ENCODE data around the gene CEACAM19.

The CEACAM19 gene

GRCh38 chr19:44663996-44664395 is 7.3 kb upstream of the CEACAM19 start:
- Histone ChIP-seq H4K20me1 (ENCODE audit: low read depth, low read length) (no peaks in the 10 kb centered on the region), H3K4me2 (ENCODE audit: low read depth, low read length, poor library complexity, severe bottlenecking) (no peak overlapping the region), H3K9me2 (replicated peaks; ENCODE audit: insufficient read depth, low read length) (no peaks in the 10 kb centered on the region), H3K27me3 (ENCODE audit: low read length) (no peaks in the 10 kb centered on the region), H3K27ac (ENCODE audit: low read depth, low read length) (no peak overlapping the region), H3K79me2 (ENCODE audit: insufficient read depth, low read length) (no peaks in the 10 kb centered on the region), H3K4me3 (ENCODE audit: insufficient read depth, low read length, poor library complexity, severe bottlenecking) (no peak overlapping the region), H3K9ac (ENCODE audit: low read length) (no peak overlapping the region), H2AFZ (ENCODE audit: low read depth, low read length, severe bottlenecking) (no peak overlapping the region), H3K9me3 (ENCODE audit: insufficient read depth, low read length) (no peaks in the 10 kb centered on the region), H3F3A (ENCODE audit: insufficient read depth) (no peaks in the 10 kb centered on the region), H3K36me3 (ENCODE audit: low read length) (no peaks in the 10 kb centered on the region)
- TF ChIP-seq EZH2phosphoT487 (conservative IDR thresholded peaks at IDR 0.05; ENCODE audit: low read length) (no peak), CTCF (IDR thresholded peaks at IDR 0.05; ENCODE audit: insufficient read depth, low read length, poor library complexity, severe bottlenecking) (no peak)

- no peaks in the 10 kb centered on the region for H3K79me2 ChIP-seq (ENCODE audit: insufficient read depth, low read length)
- no peaks in the 10 kb centered on the region for H3K9me2 ChIP-seq (replicated peaks; ENCODE audit: insufficient read depth, low read length)
- no peak overlapping the region for H3K9ac ChIP-seq (ENCODE audit: low read length)
- H3K36me3 ChIP-seq (ENCODE audit: low read length): no peaks in the 10 kb centered on the region
- H4K20me1 ChIP-seq (ENCODE audit: low read depth, low read length): no peaks in the 10 kb centered on the region
- no peak overlapping the region for H3K4me2 ChIP-seq (ENCODE audit: low read depth, low read length, poor library complexity, severe bottlenecking)
- no peaks in the 10 kb centered on the region for H3F3A ChIP-seq (ENCODE audit: insufficient read depth)
- TF ChIP-seq CTCF (IDR thresholded peaks at IDR 0.05; ENCODE audit: insufficient read depth, low read length, poor library complexity, severe bottlenecking): no peak
- TF ChIP-seq EZH2phosphoT487 (conservative IDR thresholded peaks at IDR 0.05; ENCODE audit: low read length): no peak
- H3K9me3 ChIP-seq (ENCODE audit: insufficient read depth, low read length): no peaks in the 10 kb centered on the region
- no peak overlapping the region for H3K4me3 ChIP-seq (ENCODE audit: insufficient read depth, low read length, poor library complexity, severe bottlenecking)
- no peaks in the 10 kb centered on the region for H3K27me3 ChIP-seq (ENCODE audit: low read length)
- H3K27ac ChIP-seq (ENCODE audit: low read depth, low read length): no peak overlapping the region
- H2AFZ ChIP-seq (ENCODE audit: low read depth, low read length, severe bottlenecking): no peak overlapping the region
These were observed 6.3 kb upstream of the CEACAM19 start for GRCh38 chr19:44664976-44665375.

- Histone ChIP-seq H3K36me3 (ENCODE audit: low read length) (no peaks in the 10 kb centered on the region), H3K4me2 (ENCODE audit: low read depth, low read length, poor library complexity, severe bottlenecking) (no peak overlapping the region), H3K4me3 (ENCODE audit: insufficient read depth, low read length, poor library complexity, severe bottlenecking) (no peak overlapping the region), H3K27me3 (ENCODE audit: low read length) (no peaks in the 10 kb centered on the region), H3K27ac (ENCODE audit: low read depth, low read length) (no peak overlapping the region), H3K9ac (ENCODE audit: low read length) (no peak overlapping the region), H3K9me3 (ENCODE audit: insufficient read depth, low read length) (no peaks in the 10 kb centered on the region), H3F3A (ENCODE audit: insufficient read depth) (no peaks in the 10 kb centered on the region), H2AFZ (ENCODE audit: low read depth, low read length, severe bottlenecking) (no peak overlapping the region), H4K20me1 (ENCODE audit: low read depth, low read length) (no peaks in the 10 kb centered on the region), H3K9me2 (replicated peaks; ENCODE audit: insufficient read depth, low read length) (no peaks in the 10 kb centered on the region), H3K79me2 (ENCODE audit: insufficient read depth, low read length) (no peaks in the 10 kb centered on the region)
- TF ChIP-seq CTCF (IDR thresholded peaks at IDR 0.05; ENCODE audit: insufficient read depth, low read length, poor library complexity, severe bottlenecking): no peak
- TF ChIP-seq EZH2phosphoT487 (conservative IDR thresholded peaks at IDR 0.05; ENCODE audit: low read length): no peak
These were observed 4.3 kb upstream of the CEACAM19 start for GRCh38 chr19:44666852-44667556.
